SW480 (cell line): Measurements from ENCODE around the gene GALNT13.

Experiments used
- DNase-seq: peaks from one replicate; pipeline ENCODE4 v3.0.0-alpha.2; 2016; ENCODE audit warnings: low spot score

GALNT13 gene

GRCh38 chr2:154484338-154485099 lies 612.8 kb downstream of the GALNT13 start:
- DNase-seq: peak; percentile 37

DNA sequence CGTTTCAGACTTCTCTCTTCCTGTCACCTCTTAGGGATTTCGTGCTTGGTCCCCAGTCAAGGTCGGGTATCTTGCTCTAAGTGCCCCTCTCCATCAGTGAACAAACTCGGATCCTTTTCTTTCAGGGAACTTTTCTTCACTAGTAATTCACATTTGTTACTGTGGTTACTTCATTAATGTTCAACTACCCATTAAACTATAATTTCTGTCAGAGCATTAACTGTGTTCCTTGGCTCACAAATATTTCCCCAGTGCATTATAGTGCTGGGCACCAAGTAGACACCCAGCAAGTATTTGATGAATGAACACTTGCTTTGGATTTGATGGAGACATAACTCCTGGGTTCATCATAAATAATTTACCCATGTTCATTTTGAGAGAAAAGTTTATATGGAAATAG lies 617.1 kb downstream of the GALNT13 start:
- DNase-seq: no peak

DNA sequence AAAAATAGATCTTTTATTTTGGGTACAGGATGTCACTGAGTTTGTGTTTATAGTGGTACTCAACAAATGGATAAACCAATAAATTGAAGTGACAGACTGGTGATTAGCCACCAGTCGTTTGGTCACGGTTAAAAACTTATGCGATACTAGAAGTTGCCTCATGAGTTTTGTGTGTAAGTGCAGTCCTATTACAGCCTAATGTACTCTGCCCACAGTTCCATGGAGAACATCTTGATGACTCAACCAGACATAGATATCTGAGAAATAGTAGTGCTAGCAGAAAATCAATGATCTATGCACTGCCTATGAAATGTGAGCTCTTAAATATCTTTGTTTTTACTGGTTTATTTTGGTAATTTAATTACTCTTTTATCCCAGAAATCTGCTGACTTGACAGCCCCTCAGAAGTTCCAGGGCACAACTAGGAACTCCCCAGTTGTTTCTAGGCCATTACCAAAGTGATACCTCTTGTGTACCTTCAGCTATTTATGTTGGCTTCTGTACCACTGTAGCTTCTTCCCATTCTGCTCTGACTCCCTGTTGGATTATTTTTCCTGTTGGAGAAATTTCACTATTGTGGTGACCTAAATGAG lies 617.6 kb downstream of the GALNT13 start:
- DNase-seq: no peak

DNA sequence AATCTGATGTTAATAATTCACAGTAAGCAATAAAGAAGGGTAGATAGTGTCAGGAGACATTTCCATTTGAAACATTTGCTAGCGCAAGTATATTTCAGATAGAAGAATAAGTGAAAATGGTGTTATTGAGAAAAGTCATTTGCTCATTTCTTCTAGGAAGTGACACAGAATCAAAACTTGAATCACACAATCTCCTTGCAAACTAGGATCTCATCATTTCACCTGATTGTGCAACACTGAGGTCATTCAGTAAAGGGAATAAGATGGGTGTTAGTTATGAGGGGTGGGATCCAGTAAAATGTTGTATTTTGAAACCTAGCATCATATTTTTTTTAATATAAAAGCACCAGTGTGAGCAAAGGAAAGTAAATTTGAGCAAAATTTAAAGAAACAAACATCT lies 618.8 kb downstream of the GALNT13 start:
- no peak for DNase-seq

DNA sequence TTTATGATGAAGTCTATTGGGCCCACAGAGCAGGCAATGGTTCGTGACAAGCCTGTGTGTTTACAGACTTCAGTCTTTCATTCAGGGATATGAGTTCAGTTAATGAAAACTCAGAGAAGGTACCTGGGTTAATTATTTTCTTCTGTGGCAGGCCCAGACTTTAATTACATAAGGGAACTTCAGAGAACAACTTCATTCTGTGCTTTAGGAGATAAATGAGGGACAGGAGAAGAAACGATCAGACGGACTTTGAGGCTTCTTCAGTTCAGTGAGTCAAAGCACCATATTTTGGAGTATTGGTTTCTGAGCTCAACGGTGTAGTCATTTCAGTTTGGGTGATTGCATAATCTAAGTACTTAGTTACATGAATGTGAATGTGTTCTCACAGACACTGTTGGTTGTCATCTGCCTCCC lies 623.7 kb downstream of the GALNT13 start:
- DNase-seq: no peak

DNA sequence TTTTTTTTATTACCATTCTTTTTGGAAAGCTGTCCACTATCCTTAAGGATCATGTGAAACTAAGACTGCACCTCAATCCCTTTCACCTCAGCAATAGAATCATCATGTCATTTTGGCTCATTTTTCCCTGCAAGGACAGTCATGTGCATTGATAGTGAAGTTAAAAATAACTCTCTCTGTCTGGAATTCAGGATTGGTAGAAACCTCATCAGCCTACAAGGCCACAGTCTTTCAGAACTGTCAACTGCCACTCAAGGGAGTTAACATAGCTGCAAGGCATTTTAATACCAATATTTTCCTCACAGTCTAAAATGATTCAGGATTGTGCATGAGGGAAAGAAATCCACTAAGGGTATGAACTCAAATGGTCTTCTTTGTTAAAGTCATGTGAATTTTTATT lies 625.3 kb downstream of the GALNT13 start:
- no peak for DNase-seq
